NK-92 (cell line): ENCODE measurements around the gene ATP1A4.

Experiments
- DNase-seq: peaks from one replicate; lab custom pipeline; 2025; ENCODE audit not compliant: unreplicated experiment; lab: John Stamatoyannopoulos, UW

ATP1A4 gene

DNA sequence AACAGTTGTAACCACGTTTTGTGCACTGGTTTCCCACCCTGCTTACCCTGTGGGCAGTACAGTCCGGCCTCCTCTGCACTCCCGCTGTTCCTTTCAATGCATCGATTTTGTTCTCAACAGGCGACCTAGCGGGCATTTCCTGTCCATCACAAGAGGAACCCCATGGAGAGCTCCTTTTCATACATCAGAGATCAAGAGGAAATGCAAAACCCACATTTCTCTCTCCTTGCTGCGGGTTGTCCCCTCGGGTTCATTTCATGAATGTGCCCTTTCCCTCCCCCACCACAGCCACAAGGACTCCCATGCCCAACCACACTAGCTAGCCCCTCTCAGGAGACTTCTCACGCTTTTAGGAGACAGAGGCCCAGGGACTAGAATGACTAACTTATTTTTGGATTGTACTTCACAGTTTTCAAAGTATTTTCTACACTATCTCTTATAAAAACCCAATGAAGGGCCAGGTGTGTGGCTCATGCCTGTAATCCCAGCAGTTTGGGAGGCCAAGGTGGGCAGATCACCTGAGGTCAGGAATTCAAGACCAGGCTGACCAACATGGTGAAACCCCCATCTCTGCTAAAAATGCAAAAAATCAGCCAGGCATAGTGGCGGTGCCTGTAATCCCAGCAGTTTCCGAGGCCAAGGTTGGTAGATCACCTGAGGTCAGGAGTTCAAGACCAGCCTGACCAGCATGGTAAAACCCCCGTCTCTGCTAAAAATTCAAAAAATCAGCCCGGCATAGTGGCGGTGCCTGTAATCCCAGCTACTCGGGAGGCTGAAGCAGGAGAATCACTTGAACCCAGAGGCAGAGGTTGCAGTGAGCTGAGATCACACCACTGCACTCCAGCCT lies 18.4 kb downstream of the ATP1A4 start:
- DNase-seq, result no peak

DNA sequence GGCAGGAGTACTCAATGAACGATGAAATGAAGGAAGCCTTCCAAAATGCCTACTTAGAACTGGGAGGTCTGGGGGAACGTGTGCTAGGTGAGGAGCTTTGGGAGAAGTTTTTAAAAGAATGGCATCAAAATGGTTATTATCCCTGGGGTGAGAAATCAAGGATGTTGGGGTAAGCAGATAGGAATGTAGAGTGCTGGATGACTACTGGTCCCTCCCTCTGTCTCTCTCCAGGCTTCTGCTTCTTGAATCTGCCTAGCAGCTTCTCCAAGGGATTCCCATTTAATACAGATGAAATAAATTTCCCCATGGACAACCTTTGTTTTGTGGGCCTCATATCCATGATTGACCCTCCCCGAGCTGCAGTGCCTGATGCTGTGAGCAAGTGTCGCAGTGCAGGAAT lies 20.0 kb downstream of the ATP1A4 start:
- no peak for DNase-seq

- DNase-seq, result no peak
Measured at GRCh38 chr1:160171980-160172379, 20.6 kb downstream of the ATP1A4 start.

DNA sequence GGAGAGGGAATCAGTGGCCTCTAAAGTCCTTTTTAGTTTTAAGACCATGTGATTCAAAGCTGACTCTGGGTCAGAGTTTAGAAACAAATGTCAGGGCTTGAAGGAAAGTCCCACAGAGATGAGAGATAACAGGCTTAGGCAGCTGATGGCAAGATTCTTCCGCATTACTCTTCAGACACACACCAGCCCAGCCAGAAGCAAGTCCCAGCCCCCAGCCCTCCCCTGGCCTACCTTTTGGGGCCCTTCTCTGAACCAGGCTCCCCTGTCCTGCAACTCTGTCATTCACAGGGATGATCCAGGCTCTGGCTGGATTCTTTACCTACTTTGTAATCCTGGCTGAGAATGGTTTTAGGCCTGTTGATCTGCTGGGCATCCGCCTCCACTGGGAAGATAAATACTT lies 25.8 kb downstream of the ATP1A4 start:
- DNase-seq, result no peak

- DNase-seq, result no peak
Measured at GRCh38 chr1:160177667-160178066, 26.3 kb downstream of the ATP1A4 start.

- no peak for DNase-seq
Measured at GRCh38 chr1:160178731-160179130, 27.3 kb downstream of the ATP1A4 start.

DNA sequence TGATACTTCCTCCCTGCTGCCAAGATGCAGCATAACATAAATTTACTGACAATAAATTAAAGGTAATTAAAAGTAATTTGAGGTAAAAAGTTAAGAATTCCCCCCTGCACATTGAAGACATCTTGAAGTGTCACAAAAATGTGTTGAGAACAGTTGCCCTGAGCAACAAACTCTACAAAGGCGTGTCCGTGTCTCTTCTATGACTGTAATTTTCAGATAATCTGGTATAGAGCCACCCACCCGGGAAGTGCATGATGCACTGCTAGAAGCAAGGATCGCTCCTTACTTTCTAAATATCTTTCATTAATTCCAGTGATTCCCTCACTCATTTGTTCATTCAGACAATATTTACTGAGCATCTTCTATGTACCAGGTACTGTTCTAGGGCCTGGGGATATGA lies 27.9 kb downstream of the ATP1A4 start:
- no peak for DNase-seq

DNA sequence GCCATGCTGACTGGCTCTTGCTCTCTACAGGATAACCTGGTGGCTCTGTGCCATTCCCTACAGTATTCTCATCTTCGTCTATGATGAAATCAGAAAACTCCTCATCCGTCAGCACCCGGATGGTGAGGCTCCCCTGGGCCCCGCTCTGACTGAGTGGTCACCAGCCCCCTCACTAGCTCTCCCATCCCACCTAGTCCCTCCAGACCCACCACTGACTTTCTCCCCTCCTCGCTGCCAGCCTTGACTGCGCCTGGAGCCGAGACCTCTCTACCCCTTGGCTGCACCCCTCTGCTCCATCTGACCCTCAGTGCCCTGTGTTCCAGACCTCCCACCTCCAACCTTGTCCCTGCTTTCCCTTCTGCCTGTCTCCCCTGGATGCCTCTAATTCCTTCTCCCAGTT lies 34.8 kb downstream of the ATP1A4 start:
- no peak for DNase-seq

GRCh38 chr1:160186729-160187128 lies 35.3 kb downstream of the ATP1A4 start:
- no peak for DNase-seq

DNA sequence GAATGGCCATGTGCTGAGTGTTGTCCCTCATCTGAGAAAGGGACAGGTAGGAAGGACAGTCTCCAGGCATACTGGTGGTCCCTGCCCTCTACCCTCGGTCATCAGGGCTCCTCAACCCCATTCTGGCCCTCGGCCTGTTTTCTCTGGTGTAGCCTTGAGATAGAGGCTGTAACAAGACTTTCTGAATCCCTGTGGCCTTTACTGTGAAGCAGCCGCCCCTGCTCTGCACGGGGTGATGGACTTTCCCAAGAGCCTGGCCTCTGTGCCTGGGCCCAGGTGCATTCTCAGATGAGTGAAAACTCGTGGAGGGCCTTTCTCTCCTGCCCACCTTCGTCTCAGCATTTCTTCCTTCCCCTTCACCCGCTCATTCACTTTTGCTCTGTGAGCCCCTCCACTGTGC lies 36.0 kb downstream of the ATP1A4 start:
- DNase-seq, result no peak

- DNase-seq, result no peak
Measured at GRCh38 chr1:160188341-160188740, 36.9 kb downstream of the ATP1A4 start.

DNA sequence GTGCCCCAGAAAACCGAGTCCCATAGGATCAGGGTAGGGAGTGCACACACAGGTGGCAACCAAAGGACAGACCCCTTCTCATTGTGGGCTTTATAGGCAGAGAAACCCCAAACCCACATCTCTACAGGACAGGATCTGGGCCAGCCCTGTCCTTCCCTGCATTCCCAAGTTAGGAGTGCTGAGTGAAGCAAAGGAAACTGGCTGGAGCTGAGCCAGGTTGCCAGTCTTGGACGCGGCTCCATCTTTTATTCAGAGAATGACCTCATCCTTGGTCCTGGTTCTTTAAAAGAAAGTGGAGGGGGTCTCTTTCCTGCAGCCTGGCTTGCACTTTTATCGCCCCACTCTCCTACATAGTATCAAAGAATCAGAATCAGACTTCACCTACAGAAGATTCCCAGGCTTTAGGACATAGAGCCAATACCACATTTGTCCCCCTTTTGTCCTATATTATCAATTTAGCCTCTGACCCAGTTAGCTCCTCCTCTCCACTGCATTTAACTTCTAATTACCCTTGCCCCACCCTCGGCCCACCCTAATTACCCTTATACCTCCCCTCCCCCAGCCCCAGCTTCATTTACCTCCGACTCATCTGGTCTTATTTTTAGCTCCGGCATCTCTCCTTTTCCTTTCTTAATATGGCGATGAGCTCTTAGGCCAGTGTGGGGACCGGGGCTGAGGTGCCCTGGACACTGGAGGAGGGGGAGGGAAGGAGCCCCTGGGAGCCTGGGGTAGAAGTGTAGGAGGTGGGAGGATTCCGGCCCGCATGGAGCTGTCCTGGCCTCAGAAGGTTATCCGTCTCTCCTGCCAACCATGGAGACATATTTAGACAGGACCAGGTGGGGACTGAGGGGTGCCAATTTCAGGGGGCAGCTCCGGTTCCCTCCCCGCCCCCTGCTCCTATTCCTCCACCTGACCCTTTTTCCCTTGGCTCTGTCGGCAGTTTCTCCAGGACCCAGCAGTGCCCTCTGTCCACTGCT lies 38.5 kb downstream of the ATP1A4 start, which contains the start of gene CASQ1:
Gene CASQ1, plus strand, starts transcription at position 927 of the 977 bp plus-strand sequence. CDS start 177 bp downstream, outside the sequence.
- DNase-seq, result no peak

DNA sequence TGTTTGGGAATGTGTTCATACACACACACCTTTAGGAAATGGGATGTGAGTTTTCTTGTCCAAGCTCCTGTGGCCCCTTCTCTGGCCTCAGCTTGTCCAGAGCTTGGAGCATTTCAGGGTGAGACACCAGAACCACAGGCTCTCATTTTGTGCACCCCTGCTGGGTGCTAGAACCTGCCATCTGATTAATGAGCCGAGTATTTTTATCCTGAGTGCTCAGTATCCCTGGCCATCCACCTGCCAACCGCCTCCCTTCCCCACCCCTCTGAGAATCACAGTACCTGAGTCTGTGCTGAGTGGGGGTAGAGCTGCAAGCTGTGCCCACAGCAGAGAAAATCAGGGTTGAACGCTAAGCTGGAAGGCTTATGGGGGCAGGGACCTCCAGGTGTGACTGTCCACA lies 40.4 kb downstream of the ATP1A4 start:
- no peak for DNase-seq

- no peak for DNase-seq
Measured at GRCh38 chr1:160192234-160192633, 40.8 kb downstream of the ATP1A4 start.

GRCh38 chr1:160193091-160193819 lies 41.9 kb downstream of the ATP1A4 start:
- DNase-seq, result no peak

GRCh38 chr1:160193832-160194736 lies 42.7 kb downstream of the ATP1A4 start:
- no peak for DNase-seq

DNA sequence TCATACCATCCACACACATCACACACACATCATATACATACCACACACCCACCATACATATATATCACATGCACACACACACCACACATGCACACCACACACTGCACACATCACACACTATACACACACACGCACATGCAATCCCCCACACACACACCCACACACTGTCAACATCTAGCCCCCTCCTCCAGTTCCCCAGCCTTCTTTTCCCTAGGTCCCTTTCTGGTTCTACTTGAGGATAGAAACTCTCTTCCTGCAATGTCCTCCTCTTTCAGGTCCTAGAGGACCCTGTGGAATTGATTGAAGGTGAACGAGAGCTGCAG lies 43.3 kb downstream of the ATP1A4 start:
- DNase-seq, result no peak

DNA sequence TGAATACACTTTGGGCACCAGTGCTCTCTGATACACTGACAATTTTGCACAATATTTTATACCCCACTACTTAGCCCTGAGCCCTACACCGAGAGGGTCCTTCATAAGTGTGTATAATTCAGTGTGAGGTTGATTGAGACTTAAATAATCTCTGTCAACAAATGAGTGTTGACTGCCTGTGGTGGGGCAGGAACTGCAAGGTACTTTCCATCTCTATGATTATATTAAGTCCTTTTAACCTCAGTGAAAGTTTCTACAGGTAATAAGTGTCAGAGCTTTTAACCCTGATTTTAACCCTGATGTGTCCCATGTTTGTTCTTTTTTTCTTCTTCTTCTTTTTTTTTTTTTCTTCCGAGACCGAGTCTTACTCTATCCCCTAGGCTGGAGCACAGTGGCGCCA lies 44.7 kb downstream of the ATP1A4 start:
- no peak for DNase-seq

GRCh38 chr1:160197231-160197630 lies 45.8 kb downstream of the ATP1A4 start:
- DNase-seq, result no peak

DNA sequence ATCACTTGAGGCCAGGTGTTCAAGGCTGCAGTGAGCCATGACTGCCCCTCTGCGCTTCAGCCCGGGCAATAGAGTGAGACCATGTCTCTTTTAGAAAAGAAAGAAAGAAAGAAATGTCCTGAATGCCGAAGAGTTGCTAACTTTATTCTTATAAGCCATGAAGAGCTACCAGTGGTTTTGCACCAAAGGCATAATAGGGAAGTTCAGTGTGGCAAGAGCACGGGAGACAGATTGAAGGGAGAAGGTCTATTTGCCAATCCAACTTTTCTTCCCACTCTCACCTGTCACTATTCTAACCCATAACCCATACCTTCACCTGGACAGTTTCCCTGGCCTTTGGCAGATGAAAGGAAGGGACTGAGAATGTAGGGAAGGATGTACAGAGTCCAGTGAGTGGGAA lies 49.4 kb downstream of the ATP1A4 start:
- DNase-seq, result no peak
